ENCODE results near the gene C9orf85. TPM values are rescaled to one million over a fixed set of nuclear protein-coding genes. Genes with fewer than 3 reads are reported as not detected.

Gene C9orf85
- total RNA-seq, 1 donor = 16.4 TPM

- no peak for TF ChIP-seq CTCF (IDR thresholded peaks at IDR 0.05; ENCODE audit: insufficient read depth, low read depth, low read length)
- H3K4me3 ChIP-seq (ENCODE audit: low read depth, low read length) = no peak overlapping the region
- no peak for DNase-seq (ENCODE audit: low read depth)
These were observed 16.9 kb downstream of the C9orf85 start for GRCh38 chr9:71928376-71928775.

- DNase-seq (ENCODE audit: low read depth) = no peak
- no peak for TF ChIP-seq CTCF (IDR thresholded peaks at IDR 0.05; ENCODE audit: insufficient read depth, low read depth, low read length)
- no peak overlapping the region for H3K4me3 ChIP-seq (ENCODE audit: low read depth, low read length)
These were observed 17.4 kb downstream of the C9orf85 start for GRCh38 chr9:71928806-71929205.

- peak; percentile 36 for DNase-seq (ENCODE audit: low read depth)
- TF ChIP-seq CTCF (IDR thresholded peaks at IDR 0.05; ENCODE audit: insufficient read depth, low read depth, low read length) = no peak
- H3K4me3 ChIP-seq (ENCODE audit: low read depth, low read length) = no peak overlapping the region
These were observed 17.8 kb downstream of the C9orf85 start for GRCh38 chr9:71929223-71929622.

- no peak for TF ChIP-seq CTCF (IDR thresholded peaks at IDR 0.05; ENCODE audit: insufficient read depth, low read depth, low read length)
- DNase-seq (ENCODE audit: low read depth) = peak; percentile 79
- no peak overlapping the region for H3K4me3 ChIP-seq (ENCODE audit: low read depth, low read length)
These were observed 18.5 kb downstream of the C9orf85 start for GRCh38 chr9:71929791-71930440.

GRCh38 chr9:71931166-71931565 lies 19.7 kb downstream of the C9orf85 start:
- H3K4me3 ChIP-seq (ENCODE audit: low read depth, low read length) = no peak overlapping the region
- TF ChIP-seq CTCF (IDR thresholded peaks at IDR 0.05; ENCODE audit: insufficient read depth, low read depth, low read length) = no peak
- DNase-seq (ENCODE audit: low read depth) = peak; percentile 68

- TF ChIP-seq CTCF (IDR thresholded peaks at IDR 0.05; ENCODE audit: insufficient read depth, low read depth, low read length) = no peak
- no peak overlapping the region for H3K4me3 ChIP-seq (ENCODE audit: low read depth, low read length)
- no peak for DNase-seq (ENCODE audit: low read depth)
These were observed 24.6 kb downstream of the C9orf85 start for GRCh38 chr9:71936066-71936465.

GRCh38 chr9:71937070-71937625 lies 25.7 kb downstream of the C9orf85 start:
- no peak overlapping the region for H3K4me3 ChIP-seq (ENCODE audit: low read depth, low read length)
- TF ChIP-seq CTCF (IDR thresholded peaks at IDR 0.05; ENCODE audit: insufficient read depth, low read depth, low read length) = no peak
- no peak for DNase-seq (ENCODE audit: low read depth)

All from fibroblast of villous mesenchyme (primary cell).